ENCODE data around the gene CARNS1. TPM values are rescaled to one million over a fixed set of nuclear protein-coding genes. Genes with fewer than 3 reads are reported as not detected.

Gene CARNS1
- total RNA-seq, 6 donors from 2014 or later = 0.49 to 4.2 (median 0.89) TPM

DNA sequence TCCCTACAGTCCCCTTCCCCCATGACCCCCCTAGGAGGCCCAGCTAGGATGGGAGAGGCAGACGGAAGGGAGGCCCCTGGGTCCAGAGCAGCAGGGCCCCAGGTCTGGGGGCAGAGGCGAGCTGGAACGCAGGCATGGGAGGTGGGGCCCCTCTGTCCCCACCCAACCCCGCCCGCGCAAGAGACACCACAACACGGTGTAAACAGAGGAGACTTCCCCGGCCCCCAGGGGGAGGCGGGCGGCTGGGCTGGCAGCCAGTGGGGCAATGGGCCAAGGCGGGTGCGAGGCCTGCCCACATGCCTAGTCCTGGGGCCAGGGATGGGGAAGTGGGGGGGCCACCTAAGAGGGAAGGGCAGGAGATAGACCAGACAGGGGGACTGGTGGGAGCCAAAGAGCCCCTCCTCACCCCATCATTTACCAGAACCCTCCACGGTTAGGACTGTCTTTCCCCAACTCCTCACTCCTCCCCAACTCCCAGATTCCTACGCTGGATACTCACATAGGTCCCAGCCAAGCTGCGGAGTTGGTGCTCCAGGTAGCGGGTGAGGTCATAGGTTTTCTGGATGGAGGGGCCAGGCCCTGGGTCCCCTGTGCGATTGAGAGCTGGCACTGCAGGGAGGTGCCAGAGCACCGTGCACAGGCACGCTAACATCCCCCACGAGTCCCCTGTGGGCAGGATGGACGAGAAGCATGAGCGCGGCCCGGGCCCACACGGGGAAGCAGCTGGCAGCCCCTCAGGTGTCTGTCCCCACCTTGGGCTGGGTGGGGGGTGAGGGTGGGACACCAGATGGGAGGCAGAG, 48.3 kb upstream of the CARNS1 start:
- DNase-seq = peak in 1 of 2 donors; percentile 88
- Histone ChIP-seq H3K9me3 (no peaks in the 10 kb centered on the region), H3K4me3 (no peak overlapping the region), H3K4me1 (peaks cover 48 to 69% (median 56%) of the 10 kb centered on the region in 4 donors), H3K27me3 (no peaks in the 10 kb centered on the region), H3K27ac (peak overlapping the region; percentile 12 to 77 (median 54)), H3K36me3 (peaks cover 0 to 13% (median 4%) of the 10 kb centered on the region in 4 donors)
- TF ChIP-seq POLR2AphosphoS5 (IDR thresholded peaks at IDR 0.05) (peak in 1 of 2 donors; percentile 33), POLR2A (IDR thresholded peaks at IDR 0.05) (no peak), EP300 (IDR thresholded peaks at IDR 0.05) (no peak)
- TF ChIP-seq, protein P1, sequence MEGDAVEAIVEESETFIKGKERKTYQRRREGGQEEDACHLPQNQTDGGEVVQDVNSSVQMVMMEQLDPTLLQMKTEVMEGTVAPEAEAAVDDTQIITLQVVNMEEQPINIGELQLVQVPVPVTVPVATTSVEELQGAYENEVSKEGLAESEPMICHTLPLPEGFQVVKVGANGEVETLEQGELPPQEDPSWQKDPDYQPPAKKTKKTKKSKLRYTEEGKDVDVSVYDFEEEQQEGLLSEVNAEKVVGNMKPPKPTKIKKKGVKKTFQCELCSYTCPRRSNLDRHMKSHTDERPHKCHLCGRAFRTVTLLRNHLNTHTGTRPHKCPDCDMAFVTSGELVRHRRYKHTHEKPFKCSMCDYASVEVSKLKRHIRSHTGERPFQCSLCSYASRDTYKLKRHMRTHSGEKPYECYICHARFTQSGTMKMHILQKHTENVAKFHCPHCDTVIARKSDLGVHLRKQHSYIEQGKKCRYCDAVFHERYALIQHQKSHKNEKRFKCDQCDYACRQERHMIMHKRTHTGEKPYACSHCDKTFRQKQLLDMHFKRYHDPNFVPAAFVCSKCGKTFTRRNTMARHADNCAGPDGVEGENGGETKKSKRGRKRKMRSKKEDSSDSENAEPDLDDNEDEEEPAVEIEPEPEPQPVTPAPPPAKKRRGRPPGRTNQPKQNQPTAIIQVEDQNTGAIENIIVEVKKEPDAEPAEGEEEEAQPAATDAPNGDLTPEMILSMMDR (IDR thresholded peaks at IDR 0.05) = no peak
- WGBS, 2 donors = 34 to 50% methylated on average over 5 to 25 of the region's 25 CpGs
- ATAC-seq (ENCODE audit: low FRiP score in 2 of 2) = peak in 1 of 2 donors; percentile 10

DNA sequence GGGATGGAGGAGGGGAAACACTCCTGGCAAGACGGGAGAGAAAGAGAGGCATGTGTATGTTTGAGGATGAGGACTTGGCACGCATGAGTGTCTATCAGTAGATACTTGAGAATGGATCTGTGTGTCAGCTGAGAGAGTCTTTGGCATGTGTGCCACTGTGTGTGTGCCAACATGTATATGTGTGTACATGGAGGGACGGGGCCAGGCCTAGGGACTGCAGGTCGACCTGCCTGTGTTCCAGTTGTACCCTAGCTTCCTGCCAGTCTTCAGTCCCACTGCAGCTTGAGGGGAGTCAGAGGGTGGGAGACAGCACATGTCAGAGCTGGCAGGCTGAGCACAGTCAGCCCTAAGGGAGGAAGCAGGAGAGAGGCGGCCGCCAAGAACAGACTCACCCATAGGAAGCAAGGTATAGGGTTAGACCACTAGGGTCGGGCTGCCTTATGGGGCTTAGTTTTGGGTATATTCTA, 47.7 kb upstream of the CARNS1 start:
- Histone ChIP-seq H3K9me3 (no peaks in the 10 kb centered on the region), H3K27me3 (no peaks in the 10 kb centered on the region), H3K4me1 (peaks cover 49 to 74% (median 57%) of the 10 kb centered on the region in 4 donors), H3K27ac (peak overlapping the region in 3 of 4 donors; percentile 30 to 77 (median 42)), H3K36me3 (peaks cover 0 to 13% (median 4%) of the 10 kb centered on the region in 4 donors), H3K4me3 (no peak overlapping the region)
- ATAC-seq (ENCODE audit: low FRiP score in 2 of 2) = no peak
- 42 to 55% methylated on average over 7 of the region's 7 CpGs for WGBS, 2 donors
- TF ChIP-seq POLR2AphosphoS5 (IDR thresholded peaks at IDR 0.05) (no peak), POLR2A (IDR thresholded peaks at IDR 0.05) (no peak), EP300 (IDR thresholded peaks at IDR 0.05) (no peak)
- TF ChIP-seq, protein P1 (IDR thresholded peaks at IDR 0.05) = no peak
- no peak for DNase-seq

DNA sequence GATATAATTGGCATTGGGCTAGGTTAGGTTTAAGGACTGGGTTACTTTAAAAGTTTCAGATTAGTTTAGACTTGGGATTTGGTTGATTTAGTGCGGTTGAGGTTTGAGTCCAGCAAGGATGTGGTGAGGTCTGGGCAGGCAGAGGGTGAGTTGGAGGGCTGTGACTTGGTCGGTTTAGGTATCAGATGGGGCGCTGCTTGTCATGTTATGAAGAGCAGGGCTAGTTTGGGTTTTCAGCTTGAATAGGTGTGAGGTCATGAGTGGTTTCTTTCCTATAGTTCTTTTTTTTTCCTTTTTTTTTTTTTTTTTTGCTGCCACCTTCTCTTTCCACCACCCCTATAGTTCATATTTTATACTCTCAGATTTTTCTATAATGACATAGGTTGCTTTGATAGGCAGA, 46.9 kb upstream of the CARNS1 start:
- H3K27ac ChIP-seq = peak overlapping the region in 1 of 4 donors; percentile 98

DNA sequence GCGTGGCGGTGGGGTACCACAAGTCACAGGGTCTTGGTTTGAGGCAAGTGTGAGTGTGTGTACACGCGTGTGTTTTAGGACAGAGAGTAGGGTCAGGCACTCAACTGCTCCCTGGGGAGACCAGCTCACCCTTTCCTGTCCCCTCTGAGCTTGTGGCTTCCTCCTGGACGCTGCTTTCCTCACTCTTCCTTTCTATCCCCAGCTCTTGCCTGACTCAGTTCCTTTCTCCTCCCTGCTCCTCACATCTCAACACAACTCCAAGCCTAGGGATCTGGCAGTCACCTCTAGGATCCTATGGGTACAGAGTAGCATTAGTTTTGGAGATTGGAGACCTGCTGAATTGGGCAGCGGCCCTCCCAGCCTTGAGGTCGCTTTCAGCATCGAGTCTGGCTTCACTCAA, 46.2 kb upstream of the CARNS1 start:
- ATAC-seq (ENCODE audit: low FRiP score in 2 of 2) (no peak), DNase-seq (no peak)
- peaks cover 0 to 12% (median 2%) of the 10 kb centered on the region in 4 donors for H3K36me3 ChIP-seq
- H3K9me3 ChIP-seq = no peaks in the 10 kb centered on the region
- H3K4me1 ChIP-seq = peaks cover 57 to 85% (median 64%) of the 10 kb centered on the region in 4 donors
- TF ChIP-seq POLR2A (IDR thresholded peaks at IDR 0.05) (no peak), POLR2AphosphoS5 (IDR thresholded peaks at IDR 0.05) (no peak), EP300 (IDR thresholded peaks at IDR 0.05) (no peak)
- TF ChIP-seq, protein P1 (IDR thresholded peaks at IDR 0.05) = no peak
- H3K27me3 ChIP-seq = no peaks in the 10 kb centered on the region
- no peak overlapping the region for H3K4me3 ChIP-seq
- 80 to 82% methylated on average over 8 of the region's 8 CpGs for WGBS, 2 donors
- peak overlapping the region in 3 of 4 donors; percentile 24 to 98 (median 69) for H3K27ac ChIP-seq

More for the DNA sequence above, 46.9 kb upstream of the CARNS1 start:
- no peaks in the 10 kb centered on the region for H3K27me3 ChIP-seq
- ATAC-seq (ENCODE audit: low FRiP score in 2 of 2) (no peak), DNase-seq (no peak)
- H3K36me3 ChIP-seq = peaks cover 0 to 13% (median 4%) of the 10 kb centered on the region in 4 donors
- TF ChIP-seq, protein P1 (IDR thresholded peaks at IDR 0.05) = no peak
- H3K9me3 ChIP-seq = no peaks in the 10 kb centered on the region
- H3K4me1 ChIP-seq = peaks cover 50 to 79% (median 58%) of the 10 kb centered on the region in 4 donors
- 62 to 68% methylated on average over 3 of the region's 3 CpGs for WGBS, 2 donors
- no peak overlapping the region for H3K4me3 ChIP-seq

Measured in upper lobe of left lung (tissue), 6 donors.